ENCODE results near the gene ABCA2. TPM values are rescaled to one million over a fixed set of nuclear protein-coding genes. Genes with fewer than 3 reads are reported as not detected.

Gene ABCA2
- polyA plus RNA-seq, 3 donors from 2014 or later = 2.2 to 34.5 (median 6.3) TPM

DNA sequence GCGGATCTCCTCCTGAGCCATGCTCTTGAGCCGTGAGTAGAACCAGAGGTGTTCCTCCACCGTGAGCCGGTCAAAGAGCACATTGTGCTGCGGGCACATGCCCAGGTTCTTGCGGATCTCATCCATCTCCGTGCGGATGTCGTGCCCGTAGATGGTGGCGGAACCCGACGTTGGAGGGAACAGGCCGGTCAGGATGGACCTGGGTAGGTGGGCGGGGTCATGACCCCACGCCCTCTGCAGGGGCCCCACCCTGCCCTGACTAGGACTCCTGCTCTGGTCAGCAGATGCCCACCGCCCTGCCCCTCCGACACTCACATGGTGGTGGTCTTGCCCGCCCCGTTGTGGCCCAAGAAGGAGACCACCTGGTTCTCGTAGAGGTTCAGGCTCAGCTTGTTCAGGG, 12.1 kb downstream of the ABCA2 start:
- Mint-ChIP-seq H3K9me3 (no peaks in the 10 kb centered on the region), H3K4me3 (no peak overlapping the region), H3K27me3 (ENCODE audit: low read depth in 3 of 3) (peaks cover 0 to 1% (median 0%) of the 10 kb centered on the region in 3 donors), H3K27ac (no peak overlapping the region), H3K36me3 (peaks cover 0 to 8% (median 4%) of the 10 kb centered on the region in 3 donors), H3K4me1 (no peaks in the 10 kb centered on the region)
- DNase-seq = no peak

DNA sequence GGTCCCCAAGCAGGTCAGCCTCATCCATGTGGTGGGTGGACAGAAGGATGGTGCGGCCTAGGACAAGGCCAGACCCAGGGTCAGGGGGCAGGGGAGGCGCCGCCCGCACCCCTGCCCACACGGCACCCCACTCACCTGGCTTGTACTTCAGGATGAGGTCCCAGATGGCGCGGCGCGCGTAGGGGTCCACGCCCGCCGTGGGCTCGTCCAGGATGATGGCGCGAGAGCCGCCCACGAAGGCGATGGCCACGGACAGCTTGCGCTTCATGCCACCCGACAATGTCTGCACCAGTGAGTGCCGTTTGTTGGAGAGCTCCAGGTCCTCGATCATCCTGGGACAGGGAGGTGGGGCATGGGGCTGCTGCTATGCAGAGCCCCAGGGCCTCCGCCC, 12.5 kb downstream of the ABCA2 start:
- Mint-ChIP-seq H3K27ac (no peak overlapping the region), H3K36me3 (peaks cover 0 to 8% (median 4%) of the 10 kb centered on the region in 3 donors), H3K4me3 (no peak overlapping the region), H3K4me1 (no peaks in the 10 kb centered on the region), H3K9me3 (no peaks in the 10 kb centered on the region), H3K27me3 (ENCODE audit: low read depth in 3 of 3) (peaks cover 0 to 1% (median 0%) of the 10 kb centered on the region in 3 donors)
- no peak for DNase-seq

DNA sequence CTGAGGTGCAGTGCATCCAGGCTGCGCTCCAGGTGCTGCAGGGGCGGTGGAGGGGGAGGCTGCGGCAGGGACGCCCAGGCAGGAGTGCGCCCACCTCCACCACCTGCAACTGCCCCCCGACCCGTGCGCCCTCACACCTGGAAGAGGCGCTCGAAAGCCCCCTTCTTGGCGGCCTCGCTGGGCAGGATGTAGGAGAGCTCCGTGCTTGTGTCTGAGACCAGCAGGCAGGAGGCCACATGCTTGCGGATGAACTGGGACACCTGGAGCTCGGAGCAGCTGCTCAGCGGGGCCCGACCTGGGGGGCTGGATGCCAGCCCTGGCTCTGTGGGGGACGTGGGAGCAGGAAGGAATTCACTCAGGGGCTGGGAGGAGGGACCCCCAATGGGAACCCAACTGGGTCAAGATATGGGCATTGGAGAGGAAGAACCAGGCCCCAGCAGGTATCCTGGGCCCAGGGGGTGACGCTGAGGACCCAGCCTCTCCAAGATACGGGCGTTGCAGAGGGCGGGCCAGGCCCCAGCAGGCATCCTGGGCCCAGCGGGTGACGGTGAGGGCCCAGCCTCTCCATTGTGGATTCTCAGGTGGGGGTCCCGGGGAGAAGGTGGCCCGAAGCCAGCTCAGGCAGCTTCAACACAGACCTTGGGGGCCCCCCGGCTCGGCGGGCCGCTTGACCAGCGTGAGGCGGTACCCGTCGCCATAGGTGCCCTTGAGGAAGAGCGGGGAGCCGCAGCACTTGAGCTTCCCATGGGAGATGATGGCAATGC, 13.1 kb downstream of the ABCA2 start:
- H3K9me3 Mint-ChIP-seq = no peaks in the 10 kb centered on the region
- peaks cover 0 to 8% (median 4%) of the 10 kb centered on the region in 3 donors for H3K36me3 Mint-ChIP-seq
- H3K27ac Mint-ChIP-seq = no peak overlapping the region
- H3K27me3 Mint-ChIP-seq (ENCODE audit: low read depth in 3 of 3) = peaks cover 0 to 1% (median 0%) of the 10 kb centered on the region in 3 donors
- H3K4me3 Mint-ChIP-seq = no peak overlapping the region
- no peak for DNase-seq
- no peaks in the 10 kb centered on the region for H3K4me1 Mint-ChIP-seq

DNA sequence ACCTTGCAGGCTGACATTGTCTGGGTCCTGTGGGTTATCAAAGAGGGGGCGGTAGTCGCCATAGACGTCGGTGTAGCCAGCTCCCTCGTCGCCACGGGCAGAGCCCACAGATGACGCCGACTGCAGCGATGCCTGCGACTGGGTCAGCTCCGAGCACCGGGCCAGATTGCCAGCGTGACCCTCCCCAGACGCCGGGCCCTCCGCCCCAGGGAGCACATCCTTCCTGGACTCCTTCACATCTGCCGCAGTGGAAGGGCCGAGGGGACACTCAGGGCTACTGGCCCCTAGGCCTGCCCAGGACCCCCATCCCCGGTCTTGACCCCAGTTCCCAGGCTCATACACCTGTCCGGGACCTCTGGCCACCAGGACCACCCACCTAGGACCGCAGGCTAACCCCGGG, 13.9 kb downstream of the ABCA2 start:
- H3K4me1 Mint-ChIP-seq = no peaks in the 10 kb centered on the region
- no peak overlapping the region for H3K27ac Mint-ChIP-seq
- no peak for DNase-seq
- H3K9me3 Mint-ChIP-seq = no peaks in the 10 kb centered on the region
- peaks cover 0 to 5% (median 4%) of the 10 kb centered on the region in 3 donors for H3K36me3 Mint-ChIP-seq
- peaks cover 0 to 1% (median 0%) of the 10 kb centered on the region in 3 donors for H3K27me3 Mint-ChIP-seq (ENCODE audit: low read depth in 3 of 3)
- no peak overlapping the region for H3K4me3 Mint-ChIP-seq

DNA sequence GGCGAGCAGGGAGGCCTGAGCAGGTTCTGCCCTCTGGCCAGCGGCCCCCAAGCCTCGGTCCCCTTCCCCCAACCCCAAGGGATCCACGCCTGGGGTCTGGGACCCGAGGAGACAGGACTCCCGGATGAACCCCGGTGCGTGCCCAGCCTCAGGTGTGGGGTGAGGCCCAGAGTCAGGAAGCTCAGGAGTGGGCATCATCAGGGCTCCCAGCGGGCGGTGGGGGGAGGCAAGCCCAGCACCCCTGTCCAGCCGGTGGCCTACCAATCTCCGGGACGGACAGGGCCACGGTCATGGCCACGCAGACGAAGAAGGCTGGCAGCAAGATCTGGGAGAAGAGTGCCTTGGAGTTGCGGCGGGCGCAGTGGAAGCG, 14.5 kb downstream of the ABCA2 start:
- Mint-ChIP-seq H3K4me1 (no peaks in the 10 kb centered on the region), H3K9me3 (no peaks in the 10 kb centered on the region), H3K27ac (no peak overlapping the region), H3K4me3 (no peak overlapping the region), H3K36me3 (peaks cover 0 to 5% (median 4%) of the 10 kb centered on the region in 3 donors), H3K27me3 (ENCODE audit: low read depth in 3 of 3) (peaks cover 0 to 1% (median 0%) of the 10 kb centered on the region in 3 donors)
- DNase-seq = no peak

DNA sequence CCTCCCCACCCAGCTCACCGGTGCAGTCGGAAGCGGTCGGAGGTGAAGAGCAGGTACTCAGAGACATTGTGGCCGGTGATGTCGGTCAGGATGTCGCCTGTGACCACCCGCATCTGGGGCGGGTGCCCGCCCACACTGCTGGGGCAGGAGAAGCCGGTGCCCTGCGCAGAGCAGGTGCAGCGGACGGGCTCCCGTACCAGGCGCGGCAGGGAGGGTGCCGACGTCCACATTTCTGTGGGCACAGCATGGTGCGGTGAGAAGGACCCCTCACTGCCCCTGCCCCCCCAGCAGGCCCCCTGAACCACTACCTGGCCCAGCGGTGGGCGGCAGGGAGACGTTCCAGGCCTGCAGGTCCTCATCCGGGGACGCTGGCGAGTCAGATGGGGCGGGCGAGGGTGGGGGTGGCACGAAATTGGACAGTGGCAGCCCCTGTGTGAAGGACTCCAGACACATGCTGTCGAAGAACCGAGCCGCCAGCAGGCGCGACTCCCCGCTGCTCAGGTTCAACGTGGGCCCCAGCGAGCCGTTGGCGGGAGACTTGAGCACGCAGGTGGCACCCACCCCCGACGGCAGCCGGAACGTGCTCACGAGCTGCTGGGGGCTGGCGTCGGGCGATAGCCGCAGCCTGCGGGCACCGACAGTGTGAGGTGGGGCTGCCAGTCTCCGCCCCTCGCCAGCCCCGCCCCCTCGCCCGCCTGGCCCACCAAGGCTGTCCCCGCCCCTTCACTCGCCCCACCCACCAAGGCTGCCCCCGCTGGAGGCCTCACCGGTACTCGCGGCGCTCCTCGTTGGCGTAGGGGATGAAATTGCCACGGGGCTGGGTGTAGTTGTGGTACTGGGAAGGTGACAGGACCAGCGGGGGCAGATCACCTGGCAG, 15.1 kb downstream of the ABCA2 start:
- no peaks in the 10 kb centered on the region for H3K9me3 Mint-ChIP-seq
- no peak for DNase-seq
- H3K4me1 Mint-ChIP-seq = no peaks in the 10 kb centered on the region

DNA sequence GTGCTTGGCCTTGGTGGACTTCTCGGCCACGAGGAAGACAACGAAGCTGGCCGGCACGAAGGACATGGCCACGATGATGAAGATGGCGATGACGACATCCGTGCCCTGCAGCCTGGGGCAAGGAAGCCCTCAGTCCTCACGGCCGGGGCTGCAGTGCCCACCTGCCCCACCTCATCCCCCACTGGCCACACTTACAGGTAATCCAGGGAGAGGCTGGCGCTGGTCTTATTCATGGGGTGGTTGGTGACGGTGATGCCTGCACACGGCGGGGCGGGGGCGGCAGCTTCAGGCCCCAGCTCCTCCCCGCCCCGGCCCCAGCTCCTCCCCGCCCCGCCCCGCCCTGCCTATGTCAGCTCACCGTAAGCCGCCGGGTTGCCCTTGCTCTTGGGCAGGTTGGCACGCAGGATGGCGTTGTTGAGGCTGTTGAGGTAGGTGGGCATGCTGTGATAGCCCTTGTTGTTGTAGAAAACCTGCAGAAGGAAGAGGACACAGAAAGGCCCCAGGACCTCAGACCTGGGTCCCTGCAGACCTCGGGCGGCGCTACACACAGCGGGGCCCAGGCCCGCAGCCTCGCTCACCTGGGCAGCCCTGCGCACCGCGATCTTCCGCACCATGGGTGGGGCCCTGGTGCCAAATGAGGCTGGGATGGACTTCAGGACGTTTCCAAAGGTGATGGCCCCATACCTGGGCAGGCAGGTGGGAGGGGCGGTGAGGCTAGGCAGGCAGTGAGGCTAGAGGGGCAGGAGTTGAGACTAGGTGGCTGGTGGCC, 15.9 kb downstream of the ABCA2 start:
- Mint-ChIP-seq H3K4me3 (no peak overlapping the region), H3K4me1 (no peaks in the 10 kb centered on the region), H3K27ac (no peak overlapping the region), H3K36me3 (peaks cover 0 to 4% (median 4%) of the 10 kb centered on the region in 3 donors), H3K27me3 (ENCODE audit: low read depth in 3 of 3) (peaks cover 0 to 1% (median 0%) of the 10 kb centered on the region in 3 donors), H3K9me3 (no peaks in the 10 kb centered on the region)
- no peak for DNase-seq

More for the DNA sequence above, 15.1 kb downstream of the ABCA2 start:
- Mint-ChIP-seq H3K27me3 (ENCODE audit: low read depth in 3 of 3) (peaks cover 0 to 1% (median 0%) of the 10 kb centered on the region in 3 donors), H3K4me3 (no peak overlapping the region), H3K27ac (no peak overlapping the region), H3K36me3 (peaks cover 0 to 5% (median 4%) of the 10 kb centered on the region in 3 donors)

DNA sequence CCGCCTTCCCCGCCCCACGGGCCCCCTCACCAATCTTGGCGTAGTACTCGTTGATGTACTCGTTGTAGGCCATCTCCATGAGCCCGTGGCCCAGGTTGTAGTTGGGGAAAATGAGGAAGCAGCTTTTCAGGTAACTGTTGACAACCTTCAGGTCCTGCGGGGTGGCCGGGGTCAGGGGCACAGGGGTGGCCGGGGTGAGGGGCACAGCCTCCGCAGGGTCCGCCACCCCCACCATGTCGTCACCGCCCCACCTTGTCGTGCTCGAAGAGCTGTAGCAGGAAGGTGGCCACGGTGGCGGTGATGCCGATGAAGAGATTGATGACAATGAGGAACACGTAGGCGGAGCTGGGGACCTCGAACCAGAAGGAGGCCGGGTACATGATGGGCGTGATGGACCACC, 16.9 kb downstream of the ABCA2 start:
- no peak for DNase-seq
- H3K4me1 Mint-ChIP-seq = peaks cover 5% of the 10 kb centered on the region in 2 donors
- H3K9me3 Mint-ChIP-seq = no peaks in the 10 kb centered on the region
- no peak overlapping the region for H3K4me3 Mint-ChIP-seq
- H3K27me3 Mint-ChIP-seq (ENCODE audit: low read depth in 3 of 3) = no peaks in the 10 kb centered on the region
- no peaks in the 10 kb centered on the region for H3K36me3 Mint-ChIP-seq
- H3K27ac Mint-ChIP-seq = no peak overlapping the region

DNA sequence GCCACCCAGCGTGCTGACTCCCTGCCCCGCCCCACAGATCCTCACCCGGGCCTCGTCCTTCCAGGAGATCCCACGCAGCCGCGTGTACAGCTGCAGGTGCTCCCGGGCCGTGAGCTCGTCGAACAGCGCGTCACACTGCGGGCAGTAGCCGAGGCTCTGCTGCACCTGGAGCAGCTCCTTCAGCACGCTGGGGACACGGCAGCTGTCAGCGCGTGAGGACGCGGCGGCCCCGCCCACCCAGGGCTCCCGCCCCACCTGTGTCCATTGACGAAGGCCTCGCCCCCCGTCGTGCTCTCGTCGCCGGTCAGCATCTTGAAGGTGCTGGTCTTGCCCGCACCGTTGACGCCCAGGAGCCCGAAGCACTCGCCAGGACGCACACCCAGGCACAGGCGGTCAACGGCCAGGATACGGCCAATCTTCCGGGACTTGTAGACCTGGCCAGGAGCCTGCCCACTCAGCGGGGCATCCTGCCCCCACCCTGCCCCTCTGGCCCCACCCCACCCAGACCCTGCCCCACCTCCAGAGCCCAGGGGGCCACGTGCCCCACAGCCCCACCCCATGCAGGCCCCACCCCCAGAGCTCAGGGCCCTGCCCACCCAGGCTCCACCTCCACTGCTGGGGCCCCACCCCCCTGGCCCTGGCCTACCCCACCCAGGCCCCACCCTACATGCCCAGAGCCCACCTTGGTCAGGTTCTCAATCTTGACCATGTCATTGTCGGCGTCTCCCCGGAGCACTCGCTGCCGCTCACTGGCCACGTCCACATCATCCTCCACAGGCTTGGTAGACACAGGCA, 17.9 kb downstream of the ABCA2 start:
- Mint-ChIP-seq H3K36me3 (no peaks in the 10 kb centered on the region), H3K4me3 (no peak overlapping the region), H3K27me3 (ENCODE audit: low read depth in 3 of 3) (peaks cover 0 to 2% (median 0%) of the 10 kb centered on the region in 3 donors), H3K4me1 (peaks cover 11% of the 10 kb centered on the region in 2 donors), H3K9me3 (no peaks in the 10 kb centered on the region), H3K27ac (no peak overlapping the region)
- DNase-seq = no peak

DNA sequence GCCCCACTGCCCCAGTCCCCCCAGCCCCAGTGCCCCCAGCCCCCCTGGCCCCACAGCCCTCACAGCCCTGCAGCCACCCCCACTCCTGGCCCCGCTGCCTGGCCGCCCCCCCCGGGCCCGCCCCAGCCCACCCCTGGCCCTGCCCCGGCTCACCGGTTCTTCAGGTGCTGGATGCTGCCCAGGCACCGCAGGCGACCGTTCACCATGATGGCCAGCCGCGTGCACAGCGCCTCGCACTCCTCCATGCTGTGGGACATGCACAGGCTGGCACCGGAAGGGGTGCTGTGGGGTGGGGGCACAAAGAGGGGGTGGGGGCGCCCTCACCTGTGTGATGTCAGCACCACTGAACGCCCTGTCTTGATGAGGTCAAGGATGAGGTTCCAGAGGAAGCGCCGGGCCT, 18.8 kb downstream of the ABCA2 start:
- H3K27me3 Mint-ChIP-seq (ENCODE audit: low read depth in 3 of 3) = peaks cover 0 to 2% (median 2%) of the 10 kb centered on the region in 3 donors
- H3K27ac Mint-ChIP-seq = no peak overlapping the region

DNA sequence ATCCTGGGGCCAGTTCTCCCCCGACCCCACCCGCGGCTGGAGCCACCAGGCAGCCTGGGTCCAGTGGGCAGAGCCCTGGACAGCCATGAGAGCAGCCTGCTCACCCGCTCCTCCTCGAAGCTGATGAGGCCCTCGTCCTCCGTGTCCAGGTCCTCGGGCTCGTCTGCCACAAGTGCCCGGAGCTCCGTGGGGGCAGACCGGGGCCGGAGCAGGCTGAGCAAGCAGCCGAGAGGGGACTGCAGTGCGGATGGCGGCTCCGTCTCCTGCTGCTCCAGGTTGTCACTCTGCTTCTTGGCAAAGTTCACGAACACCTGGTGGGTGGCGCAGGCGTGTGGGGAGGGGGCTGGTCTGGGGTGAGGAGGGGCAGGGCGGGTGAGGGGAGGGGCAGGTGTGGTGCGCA, 19.7 kb downstream of the ABCA2 start:
- peaks cover 0 to 2% (median 2%) of the 10 kb centered on the region in 3 donors for H3K27me3 Mint-ChIP-seq (ENCODE audit: low read depth in 3 of 3)
- H3K4me1 Mint-ChIP-seq = peaks cover 19 to 22% of the 10 kb centered on the region in 2 donors
- H3K9me3 Mint-ChIP-seq = no peaks in the 10 kb centered on the region
- no peak overlapping the region for H3K27ac Mint-ChIP-seq
- H3K4me3 Mint-ChIP-seq = no peak overlapping the region
- no peak for DNase-seq
- no peaks in the 10 kb centered on the region for H3K36me3 Mint-ChIP-seq

More for the DNA sequence above, 18.8 kb downstream of the ABCA2 start:
- Mint-ChIP-seq H3K36me3 (no peaks in the 10 kb centered on the region), H3K9me3 (no peaks in the 10 kb centered on the region), H3K4me3 (no peak overlapping the region), H3K4me1 (peaks cover 19 to 20% of the 10 kb centered on the region in 2 donors)
- DNase-seq = no peak

DNA sequence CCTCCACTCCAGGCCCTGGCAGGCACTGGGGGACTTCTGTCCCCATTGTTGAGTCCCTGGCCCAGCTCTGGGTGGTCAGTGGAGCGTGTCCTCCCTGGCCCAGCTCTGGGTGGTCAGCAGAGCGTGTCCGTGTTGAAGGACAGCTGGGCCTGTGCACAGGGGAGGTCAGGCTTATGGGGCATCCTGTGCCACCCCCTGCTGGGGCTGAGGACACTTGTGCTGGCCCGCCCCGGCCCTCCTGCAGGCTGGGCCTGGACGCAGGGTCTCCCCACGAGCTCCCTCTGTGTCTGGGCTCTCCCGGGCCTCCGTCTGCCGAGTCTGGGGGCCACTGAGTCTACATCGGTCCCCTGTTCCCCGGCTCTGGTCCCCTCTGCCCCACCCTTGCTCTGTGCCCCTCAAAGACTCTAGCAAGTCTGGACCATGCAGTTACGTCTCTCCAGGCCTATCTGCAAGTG, 20.2 kb downstream of the ABCA2 start:
- H3K27ac Mint-ChIP-seq = no peak overlapping the region
- DNase-seq = no peak
- H3K4me1 Mint-ChIP-seq = peaks cover 19 to 22% of the 10 kb centered on the region in 2 donors
- no peaks in the 10 kb centered on the region for H3K9me3 Mint-ChIP-seq
- H3K27me3 Mint-ChIP-seq (ENCODE audit: low read depth in 3 of 3) = peaks cover 0 to 2% (median 2%) of the 10 kb centered on the region in 3 donors
- H3K36me3 Mint-ChIP-seq = no peaks in the 10 kb centered on the region
- no peak overlapping the region for H3K4me3 Mint-ChIP-seq
